Measurements from ENCODE around the gene ZNF358.
"Not testable (repeated sequence)": the region's sequence is repeated elsewhere in the genome, so short reads cannot be mapped to it uniquely, and the experiment has no call there.

Gene ZNF358

DNA sequence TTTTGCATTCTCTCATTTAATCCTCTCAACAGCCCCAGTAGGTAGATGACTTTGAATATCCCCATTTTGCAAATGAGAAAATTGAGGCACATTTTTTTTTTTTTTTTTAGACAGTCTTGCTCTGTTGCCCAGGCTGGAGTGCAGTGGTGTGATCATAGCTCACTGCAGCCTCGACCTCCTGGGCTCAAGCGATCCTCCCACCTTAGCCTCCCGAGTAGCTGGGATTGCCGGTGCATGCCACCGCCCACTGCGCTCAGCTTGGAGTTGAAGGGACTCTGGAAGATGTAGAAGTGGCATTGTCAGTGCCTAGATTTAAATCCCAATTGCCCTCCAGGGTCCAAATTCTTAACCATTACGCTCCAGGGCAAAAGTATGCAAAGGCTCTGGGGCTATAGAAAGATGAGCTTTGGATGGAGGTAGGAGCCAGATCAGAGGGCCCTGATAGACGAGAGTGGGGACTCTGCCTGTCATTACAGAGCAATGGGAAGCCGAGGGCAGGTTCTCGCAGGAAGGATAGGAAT, 5.7 kb downstream of the ZNF358 start:
- DNase-seq, result no peak

DNA sequence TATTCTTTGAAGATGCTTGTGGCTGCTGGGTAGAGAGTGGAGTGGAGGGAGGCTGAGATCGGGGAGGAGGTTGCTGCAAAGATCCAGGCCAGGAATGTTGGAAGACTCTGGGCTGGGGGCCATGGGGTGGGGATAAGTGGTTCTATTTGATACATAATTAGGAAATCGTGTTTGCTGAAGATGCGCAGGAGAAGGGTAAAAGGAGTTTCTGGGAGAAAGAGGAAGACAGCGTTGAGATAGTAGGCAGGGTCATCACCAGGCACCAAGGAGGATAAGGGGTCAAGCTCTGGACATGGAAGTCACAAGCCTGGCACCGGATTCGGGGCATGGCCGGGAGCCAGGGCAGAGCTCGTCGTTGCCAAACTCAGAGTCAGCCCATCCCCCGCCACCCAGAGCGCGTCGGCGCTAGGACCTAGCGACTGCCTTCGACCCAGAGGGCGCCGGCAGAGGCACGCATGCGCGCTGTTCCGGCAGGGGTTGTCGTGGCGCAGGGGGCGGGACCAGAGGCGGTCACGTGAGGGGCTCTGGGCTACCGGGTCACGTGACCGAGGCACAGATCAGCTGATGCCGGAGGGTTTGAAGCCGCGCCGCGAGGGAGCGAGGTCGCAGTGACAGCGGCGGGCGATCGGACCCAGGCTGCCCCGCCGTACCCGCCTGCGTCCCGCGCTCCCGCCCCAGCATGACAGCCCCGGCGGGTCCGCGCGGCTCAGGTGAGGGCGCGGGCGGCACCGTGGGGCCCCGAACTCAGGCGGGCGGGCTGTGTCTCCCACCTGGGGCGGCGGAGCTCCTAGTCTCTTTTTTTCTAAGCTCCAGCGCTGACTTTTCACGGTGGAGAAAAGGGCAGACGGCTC, 6.4 kb downstream of the ZNF358 start, which contains the start of gene MCOLN1:
Gene MCOLN1, plus strand, starts transcription at position 553 of the 851 bp plus-strand sequence. Its CDS starts 127 bp downstream, at position 680.
- peak; percentile 93 for DNase-seq

DNA sequence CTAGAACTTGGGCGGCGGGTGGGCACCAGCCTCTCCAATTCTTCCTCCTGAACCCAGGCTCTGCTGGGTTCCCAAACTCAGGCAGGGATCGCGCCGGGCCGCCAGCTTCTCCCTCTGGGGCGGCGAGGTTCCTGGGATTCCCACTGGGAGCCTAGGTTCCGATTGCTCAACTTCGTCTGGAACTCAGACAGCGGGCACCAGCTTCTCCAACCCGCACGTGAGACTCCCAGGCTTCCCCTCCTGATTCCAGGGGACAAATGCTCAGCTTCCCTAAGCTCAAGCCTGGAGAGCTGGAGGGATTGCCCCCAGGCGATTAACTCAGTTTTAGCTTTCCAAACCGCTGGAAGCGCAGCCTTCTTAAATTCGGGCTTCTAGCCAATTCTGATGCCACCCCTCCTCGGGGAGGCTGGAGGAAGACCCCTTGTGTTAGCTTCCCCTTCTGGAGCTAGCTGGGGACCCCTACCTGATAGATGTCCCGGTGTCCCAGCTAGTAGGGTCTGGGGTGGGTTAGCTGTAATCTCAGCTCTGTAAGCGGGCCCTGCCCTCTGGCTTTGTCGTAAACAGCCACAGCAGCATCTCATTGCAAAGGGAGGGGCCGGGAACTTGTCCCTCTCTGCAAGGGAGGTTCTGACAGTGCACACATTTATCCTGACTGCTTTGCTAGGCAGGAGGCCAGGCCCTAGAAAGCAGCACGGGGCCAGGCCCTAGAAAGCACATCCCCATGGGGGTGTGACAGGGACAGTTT, 7.2 kb downstream of the ZNF358 start:
- DNase-seq, result no peak

DNA sequence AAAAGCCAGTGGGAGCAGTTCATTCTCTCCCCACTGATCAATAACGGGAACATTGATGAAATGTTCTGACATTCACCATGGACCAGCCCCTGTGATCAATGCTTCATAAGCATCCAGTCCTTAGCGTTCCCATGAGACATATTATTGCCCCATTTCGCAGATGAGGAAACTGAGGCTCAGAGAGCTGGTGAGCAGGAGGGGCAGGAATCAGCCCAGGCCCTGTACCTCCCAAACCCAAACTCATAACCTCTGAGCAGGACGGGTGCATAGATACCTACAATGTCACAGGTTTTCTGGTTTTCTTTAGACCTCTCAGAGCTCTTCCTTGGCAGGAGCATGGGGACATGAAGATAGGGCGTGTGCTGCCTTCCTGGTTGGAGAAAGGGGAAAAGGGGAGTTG, 8.6 kb downstream of the ZNF358 start:
- no peak for DNase-seq

DNA sequence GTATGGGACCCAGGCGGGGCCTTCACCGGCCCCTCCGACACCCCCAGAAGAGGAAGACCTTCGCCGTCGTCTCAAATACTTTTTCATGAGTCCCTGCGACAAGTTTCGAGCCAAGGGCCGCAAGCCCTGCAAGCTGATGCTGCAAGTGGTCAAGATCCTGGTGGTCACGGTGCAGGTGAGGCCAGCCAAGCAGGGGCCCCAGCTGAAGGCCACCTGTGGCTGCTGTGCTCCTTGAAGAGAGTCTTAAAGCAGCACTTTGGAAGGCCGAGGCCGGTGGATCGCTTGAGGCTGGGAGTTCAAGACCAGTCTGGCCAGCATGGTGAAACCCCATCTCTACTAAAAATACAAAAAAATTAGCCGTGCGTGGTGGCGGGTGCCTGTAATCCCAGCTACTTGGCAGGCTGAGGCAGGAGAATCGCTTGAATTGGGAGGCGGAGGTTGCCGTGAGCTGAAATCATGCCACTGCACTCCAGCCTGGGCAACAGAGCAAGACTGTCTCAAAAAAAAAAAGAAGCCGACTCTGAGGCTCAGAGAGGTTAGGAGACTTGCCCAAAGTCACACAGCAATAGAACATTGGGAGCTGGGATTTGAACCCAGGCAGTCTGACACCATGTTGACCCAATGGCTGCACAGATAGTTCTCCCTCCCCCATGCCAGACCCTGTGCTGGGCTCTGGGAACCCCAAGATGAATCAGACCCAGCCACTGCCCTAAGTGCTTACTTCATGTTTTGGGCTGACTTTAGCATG, 9.3 kb downstream of the ZNF358 start:
- no peak for DNase-seq

DNA sequence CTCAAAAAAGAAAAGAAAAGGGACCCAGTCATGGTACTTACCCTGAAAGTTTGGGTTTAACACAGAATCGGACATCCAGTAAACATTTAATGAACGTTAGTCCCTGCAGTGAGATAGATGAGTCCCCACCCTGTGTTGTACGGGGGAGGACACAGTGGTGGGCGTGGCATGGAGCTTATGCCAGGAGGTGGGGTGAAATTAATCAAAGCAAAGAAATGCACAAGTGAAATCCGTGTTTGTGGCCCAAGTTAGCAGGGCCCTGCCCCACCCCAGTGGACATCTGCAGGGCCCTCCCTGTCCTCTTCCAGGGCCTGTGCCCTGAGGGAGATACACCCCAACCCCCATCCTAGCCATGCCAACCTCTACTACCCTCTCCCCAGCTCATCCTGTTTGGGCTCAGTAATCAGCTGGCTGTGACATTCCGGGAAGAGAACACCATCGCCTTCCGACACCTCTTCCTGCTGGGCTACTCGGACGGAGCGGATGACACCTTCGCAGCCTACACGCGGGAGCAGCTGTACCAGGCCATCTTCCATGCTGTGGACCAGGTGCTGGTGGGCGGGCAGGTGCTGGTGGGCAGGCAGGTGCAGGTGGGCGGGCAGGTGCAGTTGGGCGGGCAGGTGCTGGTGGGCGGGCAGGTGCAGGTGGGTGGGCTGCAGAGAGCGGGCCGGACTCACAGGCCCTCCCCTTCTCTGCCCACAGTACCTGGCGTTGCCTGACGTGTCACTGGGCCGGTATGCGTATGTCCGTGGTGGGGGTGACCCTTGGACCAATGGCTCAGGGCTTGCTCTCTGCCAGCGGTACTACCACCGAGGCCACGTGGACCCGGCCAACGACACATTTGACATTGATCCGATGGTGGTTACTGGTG, 10.4 kb downstream of the ZNF358 start:
- no peak for DNase-seq

DNA sequence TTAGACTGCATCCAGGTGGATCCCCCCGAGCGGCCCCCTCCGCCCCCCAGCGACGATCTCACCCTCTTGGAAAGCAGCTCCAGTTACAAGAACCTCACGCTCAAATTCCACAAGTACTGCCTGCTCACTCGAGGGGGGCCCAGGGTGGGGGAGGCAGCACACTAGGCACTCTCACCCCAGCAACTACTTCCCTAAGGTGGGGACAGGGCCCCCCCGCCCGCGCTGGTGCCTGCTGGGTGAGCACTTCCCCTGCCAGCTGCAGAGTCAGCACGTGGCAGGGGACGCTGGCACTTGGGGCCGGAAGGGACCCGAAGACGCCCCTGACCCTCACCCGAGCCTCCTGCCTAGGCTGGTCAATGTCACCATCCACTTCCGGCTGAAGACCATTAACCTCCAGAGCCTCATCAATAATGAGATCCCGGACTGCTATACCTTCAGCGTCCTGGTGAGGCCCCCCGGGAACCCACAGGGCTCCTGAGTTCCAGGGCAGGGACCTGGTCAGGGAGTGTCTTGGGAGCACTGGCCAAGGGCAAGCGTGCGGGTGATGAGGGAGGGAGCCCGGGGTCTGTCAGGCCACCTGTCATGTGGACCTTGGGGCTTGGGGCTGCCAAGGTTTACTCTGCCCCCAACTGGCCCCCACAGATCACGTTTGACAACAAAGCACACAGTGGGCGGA, 11.8 kb downstream of the ZNF358 start:
- DNase-seq, result no peak

DNA sequence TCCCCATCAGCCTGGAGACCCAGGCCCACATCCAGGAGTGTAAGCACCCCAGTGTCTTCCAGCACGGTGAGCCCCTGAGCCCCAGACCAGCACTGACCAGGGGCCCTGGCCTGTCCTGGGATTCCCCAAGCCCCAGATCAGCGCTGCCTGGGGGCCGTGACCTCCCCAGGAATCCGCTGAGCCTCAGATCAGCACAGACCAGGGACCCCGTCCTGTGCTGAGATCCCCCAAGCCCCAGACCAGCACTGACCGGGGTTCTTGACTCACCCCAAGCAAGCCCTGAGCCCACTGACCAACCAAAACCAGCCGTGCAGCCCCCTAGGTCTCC, 12.3 kb downstream of the ZNF358 start:
- DNase-seq, result no peak

DNA sequence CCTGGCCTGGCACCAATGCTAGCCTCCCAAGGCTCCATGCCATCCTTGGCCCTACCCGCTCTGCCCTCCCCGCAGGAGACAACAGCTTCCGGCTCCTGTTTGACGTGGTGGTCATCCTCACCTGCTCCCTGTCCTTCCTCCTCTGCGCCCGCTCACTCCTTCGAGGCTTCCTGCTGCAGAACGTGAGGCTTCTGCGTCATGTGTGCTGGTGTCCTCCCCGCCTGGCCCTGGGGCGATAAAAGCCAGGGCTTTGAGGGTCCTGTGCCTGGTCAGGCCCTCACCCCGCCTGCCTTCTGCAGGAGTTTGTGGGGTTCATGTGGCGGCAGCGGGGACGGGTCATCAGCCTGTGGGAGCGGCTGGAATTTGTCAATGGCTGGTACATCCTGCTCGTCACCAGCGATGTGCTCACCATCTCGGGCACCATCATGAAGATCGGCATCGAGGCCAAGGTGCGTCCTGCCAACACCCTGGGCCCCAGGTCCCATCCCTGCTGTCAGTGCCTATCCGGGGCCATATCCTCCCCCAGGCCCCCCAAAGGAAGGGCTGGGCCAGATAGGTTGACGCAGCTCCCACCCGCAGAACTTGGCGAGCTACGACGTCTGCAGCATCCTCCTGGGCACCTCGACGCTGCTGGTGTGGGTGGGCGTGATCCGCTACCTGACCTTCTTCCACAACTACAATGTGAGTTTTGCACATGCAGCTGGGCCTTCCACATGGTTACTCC, 12.8 kb downstream of the ZNF358 start:
- no peak for DNase-seq

DNA sequence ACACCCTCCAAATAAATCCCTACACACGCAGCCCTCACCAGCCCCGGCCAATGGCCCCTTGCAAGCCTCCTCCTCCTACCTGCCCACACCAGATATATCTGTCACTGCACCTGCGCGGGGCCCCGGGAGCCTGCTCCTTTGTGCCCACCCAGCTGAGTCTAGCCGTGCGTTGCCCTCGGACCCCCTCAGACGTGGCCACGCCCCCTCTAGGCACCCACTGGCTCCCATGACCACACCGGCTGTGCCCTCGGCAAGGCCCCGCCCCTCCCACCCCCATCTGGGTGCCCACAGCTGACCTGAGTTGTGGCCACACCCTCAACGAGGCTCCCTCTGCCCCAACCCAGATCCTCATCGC, 13.3 kb downstream of the ZNF358 start:
- no peak for DNase-seq

DNA sequence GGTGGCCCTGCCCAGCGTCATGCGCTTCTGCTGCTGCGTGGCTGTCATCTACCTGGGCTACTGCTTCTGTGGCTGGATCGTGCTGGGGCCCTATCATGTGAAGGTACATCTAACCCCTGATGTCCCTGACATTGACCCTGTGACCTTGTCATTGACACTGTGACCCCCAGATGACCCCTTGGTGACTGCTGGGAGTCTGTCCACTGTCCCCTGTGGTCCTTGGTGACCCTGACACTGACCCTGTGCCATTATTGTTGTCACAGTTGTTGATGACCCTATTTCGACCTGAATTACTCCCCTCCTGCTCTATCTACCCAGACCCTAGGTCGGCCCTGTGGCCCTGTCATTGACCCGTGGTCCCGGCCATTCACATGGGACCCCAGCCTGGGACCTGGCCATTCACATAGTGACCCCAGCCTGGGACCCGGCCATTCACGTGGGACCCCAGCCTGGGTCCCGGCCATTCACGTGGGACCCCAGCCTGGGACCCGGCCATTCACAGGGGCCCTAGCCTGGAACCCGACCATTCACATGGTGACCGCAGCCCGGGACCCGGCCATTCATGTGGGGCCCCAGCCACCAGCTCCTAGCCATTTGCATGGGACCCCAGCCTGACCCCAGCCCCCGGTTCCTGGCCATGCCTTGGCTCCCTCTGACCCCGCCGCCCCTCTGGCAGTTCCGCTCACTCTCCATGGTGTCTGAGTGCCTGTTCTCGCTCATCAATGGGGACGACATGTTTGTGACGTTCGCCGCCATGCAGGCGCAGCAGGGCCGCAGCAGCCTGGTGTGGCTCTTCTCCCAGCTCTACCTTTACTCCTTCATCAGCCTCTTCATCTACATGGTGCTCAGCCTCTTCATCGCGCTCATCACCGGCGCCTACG, 13.9 kb downstream of the ZNF358 start:
- DNase-seq, result no peak

DNA sequence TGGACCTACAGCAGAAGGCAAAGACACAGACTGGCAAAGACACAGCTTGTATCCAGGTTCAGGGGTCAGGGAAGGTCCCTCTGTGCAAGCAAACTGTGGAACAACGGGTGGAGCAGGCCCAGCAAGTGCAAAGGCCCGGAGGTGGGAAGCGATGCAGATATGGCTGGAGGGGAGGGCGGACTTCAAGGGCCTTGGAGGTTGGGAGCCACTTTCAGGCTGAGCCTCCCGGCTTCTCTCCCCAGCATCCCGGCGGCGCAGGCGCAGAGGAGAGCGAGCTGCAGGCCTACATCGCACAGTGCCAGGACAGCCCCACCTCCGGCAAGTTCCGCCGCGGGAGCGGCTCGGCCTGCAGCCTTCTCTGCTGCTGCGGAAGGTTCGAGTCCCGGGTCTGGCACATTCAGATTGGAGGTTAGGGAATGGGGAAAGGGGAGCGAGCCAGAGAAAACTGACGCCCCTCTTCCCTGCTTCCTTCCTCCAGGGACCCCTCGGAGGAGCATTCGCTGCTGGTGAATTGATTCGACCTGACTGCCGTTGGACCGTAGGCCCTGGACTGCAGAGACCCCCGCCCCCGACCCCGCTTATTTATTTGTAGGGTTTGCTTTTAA, 17.5 kb downstream of the ZNF358 start:
- DNase-seq, result no peak

DNA sequence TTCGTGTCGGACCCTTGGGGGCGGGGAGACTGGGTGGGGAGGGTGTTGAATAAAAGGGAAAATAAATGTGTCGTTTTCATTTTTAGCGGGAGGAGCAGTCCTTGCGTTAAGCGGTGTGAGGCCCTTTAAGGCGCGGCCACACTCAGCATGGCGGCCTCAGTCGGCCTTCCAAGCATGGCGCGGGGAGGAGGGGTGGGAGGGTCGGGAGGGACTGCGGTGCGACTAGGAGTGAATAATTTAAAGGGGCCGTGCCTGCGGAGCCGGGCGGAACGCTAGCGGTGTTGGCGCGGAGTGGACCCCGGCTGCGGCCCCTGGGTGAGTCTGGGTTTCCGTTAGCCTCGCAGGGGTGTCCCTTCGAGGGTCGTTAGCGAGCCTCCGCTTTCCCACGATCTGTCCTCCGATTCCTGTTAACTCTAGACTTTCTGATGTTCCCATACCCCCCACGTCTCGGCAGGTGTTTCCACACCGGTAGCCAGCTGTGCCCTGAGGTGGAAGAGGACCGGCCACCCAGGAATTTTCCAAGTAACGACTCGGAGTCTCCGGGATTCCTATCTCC, 18.1 kb downstream of the ZNF358 start:
- DNase-seq, result peak; percentile 63

DNA sequence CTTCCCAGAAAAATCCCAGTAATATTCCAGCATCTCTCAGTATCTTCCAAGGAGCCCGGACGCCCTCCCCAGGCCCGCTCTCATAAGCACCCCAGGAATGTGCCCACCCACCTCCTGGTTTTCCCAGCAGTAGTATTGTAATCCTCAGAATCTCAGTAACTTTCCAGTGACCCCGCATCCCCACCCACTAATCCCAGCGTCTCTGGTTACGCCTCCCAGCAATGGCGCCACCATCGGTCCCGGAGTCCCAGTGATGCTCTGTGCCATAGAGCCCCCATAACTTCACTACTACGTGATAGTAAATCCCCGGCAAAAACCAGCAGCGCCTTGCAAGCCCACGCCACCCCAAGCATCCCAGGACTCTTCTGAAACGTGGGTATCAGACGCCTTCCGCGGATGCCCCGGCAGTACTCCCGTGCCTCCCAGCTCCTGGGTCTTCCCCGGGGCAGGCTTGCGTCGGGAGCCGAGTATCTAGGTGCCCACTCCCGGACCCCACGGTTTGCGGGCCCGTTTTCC, 18.7 kb downstream of the ZNF358 start:
- no peak for DNase-seq

DNA sequence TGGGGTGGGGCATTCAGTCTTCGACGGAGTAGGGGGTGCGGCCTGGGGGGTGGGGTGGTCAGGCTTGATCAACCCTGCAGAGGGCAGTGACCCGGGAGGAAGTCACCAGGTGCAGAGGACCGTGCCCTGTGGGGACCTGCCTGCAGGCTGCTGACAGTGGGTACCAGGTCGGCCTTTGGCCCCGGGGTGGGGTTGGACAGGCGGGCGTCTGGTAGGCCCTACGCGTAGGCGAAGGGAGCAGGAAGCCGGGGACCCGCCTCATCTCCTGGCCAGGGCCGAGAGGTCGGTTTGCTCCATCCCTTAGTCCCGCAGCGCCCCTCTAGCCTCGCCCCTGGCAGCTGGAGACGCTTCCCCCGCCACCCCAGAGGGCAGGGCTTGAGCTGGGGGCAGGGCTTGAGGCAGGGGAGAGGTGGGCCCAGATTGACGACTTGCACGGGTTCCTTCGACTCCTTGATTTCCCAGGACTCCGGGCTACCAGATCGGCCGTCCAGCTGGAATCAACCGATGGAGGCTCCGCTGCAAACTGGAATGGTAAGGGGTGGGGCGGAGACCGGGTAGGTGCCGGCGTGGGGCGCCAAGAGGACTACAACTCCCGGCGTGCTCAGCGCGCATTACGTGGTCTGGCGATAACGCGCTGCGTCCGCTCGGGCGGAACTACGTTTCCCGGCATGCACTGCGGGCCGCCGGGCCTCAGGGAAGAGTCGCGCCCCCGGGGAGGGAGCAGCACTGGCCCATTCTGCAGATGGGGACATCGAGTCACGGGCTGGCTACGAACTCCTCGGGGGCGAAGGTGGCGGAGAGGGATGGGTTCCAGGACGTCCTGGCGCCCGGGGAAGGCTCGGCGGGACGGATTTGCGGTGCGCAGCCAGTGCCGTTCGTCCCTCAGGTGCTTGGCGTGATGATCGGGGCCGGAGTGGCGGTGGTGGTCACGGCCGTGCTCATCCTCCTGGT, 19.4 kb downstream of the ZNF358 start, which contains the start of gene PNPLA6:
Gene PNPLA6, plus strand, starts transcription at position 671 of the 951 bp plus-strand sequence. Its CDS starts 72 bp downstream, at position 743.
- DNase-seq, result peak; percentile 85

DNA sequence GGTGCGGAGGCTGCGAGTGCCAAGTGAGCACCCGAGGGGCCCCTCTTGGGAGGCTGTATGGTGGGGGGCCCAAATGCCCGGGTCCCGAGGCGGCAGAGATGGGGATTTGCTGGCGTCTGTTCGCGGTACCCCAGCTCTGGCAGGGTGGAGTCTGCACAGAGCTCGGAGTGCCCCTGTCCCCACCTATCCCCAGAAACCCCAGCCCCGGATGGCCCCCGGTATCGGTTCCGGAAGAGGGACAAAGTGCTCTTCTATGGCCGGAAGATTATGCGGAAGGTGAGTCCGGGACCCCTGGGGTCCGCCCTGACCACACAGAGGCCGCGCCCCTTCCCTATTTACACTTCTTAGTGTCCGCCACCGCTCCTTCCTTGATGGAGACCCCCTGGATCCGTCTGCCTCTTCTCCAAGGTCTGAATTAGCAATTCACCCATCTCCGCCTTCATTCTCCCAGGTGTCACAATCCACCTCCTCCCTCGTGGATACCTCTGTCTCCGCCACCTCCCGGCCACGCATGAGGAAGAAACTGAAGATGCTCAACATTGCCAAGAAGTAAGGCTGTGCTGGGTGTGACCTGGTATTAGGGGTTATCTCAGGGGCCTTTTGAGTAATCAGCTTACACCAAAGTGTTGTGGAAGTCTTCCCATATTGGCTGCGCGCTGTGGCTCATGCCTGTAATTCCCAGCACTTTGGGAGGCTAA, 20.2 kb downstream of the ZNF358 start:
- DNase-seq, result no peak

DNA sequence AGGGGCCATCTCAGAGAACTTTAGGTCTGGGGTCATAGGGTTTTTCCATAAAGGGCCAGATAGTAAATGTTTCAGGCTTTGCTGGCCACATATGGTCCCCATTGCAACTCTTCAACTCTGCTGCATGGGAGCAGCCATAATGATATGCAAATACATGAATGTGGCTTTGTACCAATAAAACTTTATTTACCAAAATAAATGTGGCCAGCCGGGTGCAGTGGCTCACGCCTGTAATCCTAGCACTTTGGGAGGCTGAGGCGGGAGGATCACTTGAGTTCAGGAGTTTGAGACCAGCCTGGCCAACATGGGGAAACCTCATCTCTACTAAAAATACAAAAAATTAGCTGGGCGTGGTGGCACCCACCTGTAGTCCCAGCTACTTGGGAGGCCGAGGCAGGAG, 23.1 kb downstream of the ZNF358 start:
- not testable (repeated sequence) for DNase-seq

Data from DMS79 treated with DMSO at 0.1 percent for 48 hours (cell line).